HepG2 (cell line): ENCODE data around the gene SERPINA9. TPM values are rescaled to one million over a fixed set of nuclear protein-coding genes. Genes with fewer than 3 reads are reported as not detected.
A peak's percentile ranks its signal among the peaks of the same experiment; 100 is the strongest.

ENCODE experiments used
- DNMT3B ChIP-seq: conservative IDR thresholded peaks from 2 replicates; pipeline ENCODE4 v1.6.1; 2016; ENCODE audit warnings: missing biosample characterization, control low read depth
- GABPA ChIP-seq, 2 experiments: IDR thresholded peaks; 2 replicates each; pipeline ENCODE4 v1.6.1; 2011 to 2016; ENCODE audit warnings: low read depth in 2 of 2, low read length in 1 of 2, missing biosample characterization in 1 of 2, missing genetic modification characterization in 1 of 2
- HOXD1 ChIP-seq: sonication (generic); formaldehyde crosslinking; IDR thresholded peaks from 2 replicates; pipeline ENCODE4 v1.5.0; 2020; ENCODE audit warnings: missing genetic modification reagents
- MED8 ChIP-seq: sonication (generic); formaldehyde crosslinking; IDR thresholded peaks from 2 replicates; pipeline ENCODE4 v1.8.1; 2023; ENCODE audit warnings: mild to moderate bottlenecking, missing genetic modification reagents; ENCODE audit not compliant: insufficient replicate concordance
- NCOA1 ChIP-seq: sonication (generic); formaldehyde crosslinking; IDR thresholded peaks from 2 replicates; pipeline ENCODE4 v1.9.0; 2021; ENCODE audit warnings: missing genetic modification reagents
- RNF2 ChIP-seq: fragments of 450-650 bp; conservative IDR thresholded peaks from 2 replicates; pipeline ENCODE4 v1.6.1; 2016; ENCODE audit warnings: low read depth
- ZMYM3 ChIP-seq: sonication (generic); formaldehyde crosslinking; IDR thresholded peaks from 2 replicates; pipeline ENCODE4 v1.5.1; 2020; ENCODE audit warnings: mild to moderate bottlenecking, missing genetic modification reagents
- ZNF143 ChIP-seq: sonication (generic); formaldehyde crosslinking; IDR thresholded peaks from 2 replicates; pipeline ENCODE4 v1.4.0; 2020; ENCODE audit warnings: missing genetic modification reagents
- ZNF326 ChIP-seq: sonication (generic); formaldehyde crosslinking; IDR thresholded peaks from 2 replicates; pipeline ENCODE4 v1.4.0; 2020; ENCODE audit warnings: missing genetic modification reagents, borderline replicate concordance
- ZNF431 ChIP-seq: sonication (generic); formaldehyde crosslinking; IDR thresholded peaks from 2 replicates; pipeline ENCODE4 v1.9.0; 2022; ENCODE audit warnings: missing genetic modification reagents, low read depth, mild to moderate bottlenecking, borderline replicate concordance
- ZNF451 ChIP-seq: sonication (generic); formaldehyde crosslinking; IDR thresholded peaks from 2 replicates; pipeline ENCODE4 v1.5.0; 2020; ENCODE audit warnings: mild to moderate bottlenecking, missing genetic modification reagents
- ZNF563 ChIP-seq: sonication (generic); formaldehyde crosslinking; IDR thresholded peaks from 2 replicates; pipeline ENCODE4 v1.8.0; 2022; ENCODE audit warnings: mild to moderate bottlenecking, moderate library complexity, missing genetic modification reagents
- ZNF576 ChIP-seq: sonication (generic); formaldehyde crosslinking; IDR thresholded peaks from 2 replicates; pipeline ENCODE4 v1.4.0; 2020; ENCODE audit warnings: mild to moderate bottlenecking, missing genetic modification reagents
- ZNF644 ChIP-seq: IDR thresholded peaks from 2 replicates; pipeline ENCODE4 v1.6.1; 2016; ENCODE audit warnings: low read depth
- ZNF646 ChIP-seq: sonication (generic); formaldehyde crosslinking; IDR thresholded peaks from 2 replicates; pipeline ENCODE4 v1.9.0; 2021; ENCODE audit warnings: mild to moderate bottlenecking, missing genetic modification reagents
- ZNF850 ChIP-seq: sonication (generic); formaldehyde crosslinking; conservative IDR thresholded peaks from 2 replicates; pipeline ENCODE4 v1.9.0; 2021; ENCODE audit warnings: mild to moderate bottlenecking, missing genetic modification reagents
- ZSCAN12 ChIP-seq: sonication (generic); formaldehyde crosslinking; IDR thresholded peaks from 2 replicates; pipeline ENCODE4 v1.9.0; 2021; ENCODE audit warnings: mild to moderate bottlenecking, missing genetic modification reagents
- polyA plus RNA-seq, 8 experiments: library from polyadenylated mRNA; depleted of rRNA in 3 of 8; stranded (reverse) in 7 of 8; unstranded in 1 of 8; fragments of >200 nt; fragmentation: Illumina TruSeq in 4 of 8; extraction: Trizol in 4 of 8; gene quantifications; 2 replicates each; pipeline versions ENCODE4 v1.2.1 to v1.2.3, GENCODE V29; 2011 to 2016; ENCODE audit warnings: low read depth in 4 of 8, missing spikeins in 1 of 8, mixed read lengths in 1 of 8; ENCODE audit not compliant: insufficient read depth in 1 of 8
- total RNA-seq, 5 experiments: library from RNA; depleted of rRNA; stranded (reverse); fragments of >200 nt; fragmentation: Illumina TruSeq; extraction: Trizol; gene quantifications; 2 replicates each; pipeline ENCODE4 v1.2.3, GENCODE V29; 2016; ENCODE audit warnings: low read depth in 1 of 5
- TF ChIP-seq, protein P1 (sequence below): sonication (generic); formaldehyde crosslinking; IDR thresholded peaks from 2 replicates; pipeline ENCODE4 v1.5.1; 2020; ENCODE audit warnings: mild to moderate bottlenecking, missing genetic modification reagents, borderline replicate concordance

SERPINA9 gene
- total and polyA plus RNA-seq, 2 of the 13 experiments (the other 11 are each of a cell fraction or from before 2014, with no cell fraction given), result 0.21 TPM; not detected in 1

GRCh38 chr14:94451091-94451771 is 24.8 kb downstream of the SERPINA9 start (continued):
- TF ChIP-seq, protein P1, sequence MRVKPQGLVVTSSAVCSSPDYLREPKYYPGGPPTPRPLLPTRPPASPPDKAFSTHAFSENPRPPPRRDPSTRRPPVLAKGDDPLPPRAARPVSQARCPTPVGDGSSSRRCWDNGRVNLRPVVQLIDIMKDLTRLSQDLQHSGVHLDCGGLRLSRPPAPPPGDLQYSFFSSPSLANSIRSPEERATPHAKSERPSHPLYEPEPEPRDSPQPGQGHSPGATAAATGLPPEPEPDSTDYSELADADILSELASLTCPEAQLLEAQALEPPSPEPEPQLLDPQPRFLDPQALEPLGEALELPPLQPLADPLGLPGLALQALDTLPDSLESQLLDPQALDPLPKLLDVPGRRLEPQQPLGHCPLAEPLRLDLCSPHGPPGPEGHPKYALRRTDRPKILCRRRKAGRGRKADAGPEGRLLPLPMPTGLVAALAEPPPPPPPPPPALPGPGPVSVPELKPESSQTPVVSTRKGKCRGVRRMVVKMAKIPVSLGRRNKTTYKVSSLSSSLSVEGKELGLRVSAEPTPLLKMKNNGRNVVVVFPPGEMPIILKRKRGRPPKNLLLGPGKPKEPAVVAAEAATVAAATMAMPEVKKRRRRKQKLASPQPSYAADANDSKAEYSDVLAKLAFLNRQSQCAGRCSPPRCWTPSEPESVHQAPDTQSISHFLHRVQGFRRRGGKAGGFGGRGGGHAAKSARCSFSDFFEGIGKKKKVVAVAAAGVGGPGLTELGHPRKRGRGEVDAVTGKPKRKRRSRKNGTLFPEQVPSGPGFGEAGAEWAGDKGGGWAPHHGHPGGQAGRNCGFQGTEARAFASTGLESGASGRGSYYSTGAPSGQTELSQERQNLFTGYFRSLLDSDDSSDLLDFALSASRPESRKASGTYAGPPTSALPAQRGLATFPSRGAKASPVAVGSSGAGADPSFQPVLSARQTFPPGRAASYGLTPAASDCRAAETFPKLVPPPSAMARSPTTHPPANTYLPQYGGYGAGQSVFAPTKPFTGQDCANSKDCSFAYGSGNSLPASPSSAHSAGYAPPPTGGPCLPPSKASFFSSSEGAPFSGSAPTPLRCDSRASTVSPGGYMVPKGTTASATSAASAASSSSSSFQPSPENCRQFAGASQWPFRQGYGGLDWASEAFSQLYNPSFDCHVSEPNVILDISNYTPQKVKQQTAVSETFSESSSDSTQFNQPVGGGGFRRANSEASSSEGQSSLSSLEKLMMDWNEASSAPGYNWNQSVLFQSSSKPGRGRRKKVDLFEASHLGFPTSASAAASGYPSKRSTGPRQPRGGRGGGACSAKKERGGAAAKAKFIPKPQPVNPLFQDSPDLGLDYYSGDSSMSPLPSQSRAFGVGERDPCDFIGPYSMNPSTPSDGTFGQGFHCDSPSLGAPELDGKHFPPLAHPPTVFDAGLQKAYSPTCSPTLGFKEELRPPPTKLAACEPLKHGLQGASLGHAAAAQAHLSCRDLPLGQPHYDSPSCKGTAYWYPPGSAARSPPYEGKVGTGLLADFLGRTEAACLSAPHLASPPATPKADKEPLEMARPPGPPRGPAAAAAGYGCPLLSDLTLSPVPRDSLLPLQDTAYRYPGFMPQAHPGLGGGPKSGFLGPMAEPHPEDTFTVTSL (CRISPR knock-in tag), result peak; percentile 72; the same call in 1 of the 2 replicates
- TF ChIP-seq MED8 (CRISPR knock-in tag), result no peak
- TF ChIP-seq ZNF431 (CRISPR knock-in tag), result 0 out of 2 replicates have a peak, but pooled peaks have one; percentile 38
- no peak for TF ChIP-seq ZNF646 (CRISPR knock-in tag)
- no peak for TF ChIP-seq DNMT3B (CRISPR knock-in tag)
- peak; percentile 39; the same call in 1 of the 2 replicates for TF ChIP-seq ZNF644
- no peak for TF ChIP-seq ZSCAN12 (CRISPR knock-in tag)
- no peak for TF ChIP-seq ZNF326 (CRISPR knock-in tag)
- TF ChIP-seq ZNF563 (CRISPR knock-in tag), result no peak
- no peak for TF ChIP-seq RNF2
- no peak for TF ChIP-seq ZNF143 (CRISPR knock-in tag)
- TF ChIP-seq ZMYM3 (CRISPR knock-in tag), result peak; percentile 6; the same call in 1 of the 2 replicates
- TF ChIP-seq HOXD1 (CRISPR knock-in tag), result peak; percentile 65; the same call in 1 of the 2 replicates
- TF ChIP-seq ZNF576 (CRISPR knock-in tag), result no peak
- TF ChIP-seq NCOA1 (CRISPR knock-in tag), result no peak; the same call in 1 of the 2 replicates
- no peak for TF ChIP-seq ZNF850 (CRISPR knock-in tag)
- TF ChIP-seq GABPA (IDR thresholded peaks at IDR 0.05; ENCODE audit: low read depth, low read length), result no peak
- no peak for TF ChIP-seq GABPA (CRISPR knock-in tag; IDR thresholded peaks at IDR 0.05; ENCODE audit: low read depth)
- no peak for TF ChIP-seq ZNF451
